Measurements from ENCODE around the gene SUPT3H. TPM values are rescaled to one million over a fixed set of nuclear protein-coding genes. Genes with fewer than 3 reads are reported as not detected.

Gene SUPT3H
- total RNA-seq, 1 donor from 2014 or later: 4.9 TPM

DNA sequence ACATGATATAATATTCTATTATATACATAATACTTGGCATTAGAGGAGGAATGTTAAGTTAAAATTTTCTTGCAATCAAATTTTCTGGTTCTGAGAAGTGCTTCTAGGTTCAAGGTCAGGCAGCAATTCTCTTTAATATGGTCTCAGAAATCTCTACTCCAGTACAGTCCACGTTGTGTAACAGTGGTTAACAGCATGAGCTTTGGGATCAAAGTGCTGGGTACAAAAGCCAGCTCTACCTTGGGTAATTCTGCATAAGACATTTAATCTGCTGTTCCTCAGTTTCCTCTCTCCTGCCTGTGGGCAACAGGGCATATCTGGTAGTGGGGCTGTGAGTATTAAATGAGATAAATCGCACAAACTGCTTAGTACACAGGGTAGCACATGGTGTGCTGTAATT is 552.5 kb downstream of the SUPT3H start:
- intact Hi-C loops (cut with DNase I): no loop called here
- Histone ChIP-seq H3K27ac (no peak overlapping the region), H3K36me3 (no peaks in the 10 kb centered on the region), H3K27me3 (no peaks in the 10 kb centered on the region), H3K4me3 (no peak overlapping the region), H3K4me1 (no peaks in the 10 kb centered on the region), H3K9me3 (no peaks in the 10 kb centered on the region)
- TF ChIP-seq, protein P1, sequence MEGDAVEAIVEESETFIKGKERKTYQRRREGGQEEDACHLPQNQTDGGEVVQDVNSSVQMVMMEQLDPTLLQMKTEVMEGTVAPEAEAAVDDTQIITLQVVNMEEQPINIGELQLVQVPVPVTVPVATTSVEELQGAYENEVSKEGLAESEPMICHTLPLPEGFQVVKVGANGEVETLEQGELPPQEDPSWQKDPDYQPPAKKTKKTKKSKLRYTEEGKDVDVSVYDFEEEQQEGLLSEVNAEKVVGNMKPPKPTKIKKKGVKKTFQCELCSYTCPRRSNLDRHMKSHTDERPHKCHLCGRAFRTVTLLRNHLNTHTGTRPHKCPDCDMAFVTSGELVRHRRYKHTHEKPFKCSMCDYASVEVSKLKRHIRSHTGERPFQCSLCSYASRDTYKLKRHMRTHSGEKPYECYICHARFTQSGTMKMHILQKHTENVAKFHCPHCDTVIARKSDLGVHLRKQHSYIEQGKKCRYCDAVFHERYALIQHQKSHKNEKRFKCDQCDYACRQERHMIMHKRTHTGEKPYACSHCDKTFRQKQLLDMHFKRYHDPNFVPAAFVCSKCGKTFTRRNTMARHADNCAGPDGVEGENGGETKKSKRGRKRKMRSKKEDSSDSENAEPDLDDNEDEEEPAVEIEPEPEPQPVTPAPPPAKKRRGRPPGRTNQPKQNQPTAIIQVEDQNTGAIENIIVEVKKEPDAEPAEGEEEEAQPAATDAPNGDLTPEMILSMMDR (IDR thresholded peaks at IDR 0.05): no peak
- no peak for DNase-seq
- ATAC-seq: no peak

DNA sequence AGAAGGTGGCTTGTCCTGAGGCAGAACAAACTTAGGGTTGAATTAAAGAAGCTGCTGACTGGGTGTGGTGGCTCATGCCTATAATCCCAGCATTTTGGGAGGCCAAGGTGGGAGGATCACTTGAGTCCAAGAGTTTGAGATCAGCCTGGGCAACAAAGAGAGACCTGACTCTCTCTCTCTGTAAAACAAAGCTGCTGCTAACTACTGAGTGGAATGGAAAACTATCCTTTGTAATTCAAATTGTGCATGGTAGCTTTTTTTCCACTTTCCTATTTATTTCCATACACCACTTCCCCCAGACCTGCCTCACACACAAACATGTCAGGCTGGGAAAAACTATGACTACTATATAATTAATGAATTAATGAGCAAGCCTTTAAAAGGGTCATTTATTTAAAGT is 553.2 kb downstream of the SUPT3H start:
- ATAC-seq (no peak), DNase-seq (no peak)
- Histone ChIP-seq H3K36me3 (no peaks in the 10 kb centered on the region), H3K9me3 (no peaks in the 10 kb centered on the region), H3K27me3 (no peaks in the 10 kb centered on the region), H3K4me1 (no peaks in the 10 kb centered on the region), H3K27ac (no peak overlapping the region), H3K4me3 (no peak overlapping the region)
- TF ChIP-seq, protein P1 (IDR thresholded peaks at IDR 0.05): no peak
- intact Hi-C loops (cut with DNase I): no loop called here

DNA sequence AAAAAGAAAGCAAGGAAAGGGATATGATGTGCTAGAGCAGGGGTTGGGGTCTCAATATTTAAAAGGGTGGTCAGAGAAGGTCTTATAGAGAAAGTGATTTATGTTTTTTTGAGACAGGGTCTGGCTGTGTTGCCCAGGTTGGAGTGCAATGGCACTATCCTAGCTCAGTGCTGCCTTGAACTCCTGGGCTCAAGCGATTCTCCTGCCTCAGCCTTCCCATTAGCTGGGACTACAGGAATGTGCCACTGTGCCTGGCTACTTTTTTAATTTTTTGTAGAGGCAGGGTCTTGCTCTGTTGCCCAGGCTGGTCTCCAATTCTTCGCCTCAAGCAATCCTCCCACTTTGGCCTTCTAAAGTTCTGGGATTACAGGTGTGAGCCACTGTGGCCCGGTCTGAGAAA is 557.0 kb downstream of the SUPT3H start:
- ATAC-seq (no peak), DNase-seq (no peak)
- intact Hi-C loops (cut with DNase I): no loop called here
- no peaks in the 10 kb centered on the region for H3K27me3 ChIP-seq
- H3K9me3 ChIP-seq: no peaks in the 10 kb centered on the region
- TF ChIP-seq, protein P1 (IDR thresholded peaks at IDR 0.05): no peak
- no peak overlapping the region for H3K4me3 ChIP-seq
- no peak overlapping the region for H3K27ac ChIP-seq
- H3K4me1 ChIP-seq: no peaks in the 10 kb centered on the region
- no peaks in the 10 kb centered on the region for H3K36me3 ChIP-seq

DNA sequence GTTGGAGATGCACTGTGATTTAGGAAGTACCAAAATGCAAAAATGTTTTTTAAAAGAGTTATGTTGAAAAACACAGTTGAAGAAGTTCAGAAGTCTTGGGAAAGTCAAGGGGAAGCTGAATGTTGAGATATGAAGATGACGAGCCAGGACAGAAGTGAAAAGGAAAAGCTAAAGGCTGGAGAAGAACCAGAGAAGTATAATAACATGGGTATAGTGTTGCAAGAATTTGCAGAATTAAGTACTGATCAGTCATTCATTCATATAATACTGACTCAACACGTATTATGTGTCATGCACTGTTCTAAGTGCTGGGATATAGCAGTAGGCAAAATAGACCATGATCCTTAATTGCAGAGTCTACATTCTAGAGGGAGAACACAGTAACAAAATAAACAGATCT is 557.4 kb downstream of the SUPT3H start:
- DNase-seq (no peak), ATAC-seq (peak; percentile 41)
- Histone ChIP-seq H3K27me3 (no peaks in the 10 kb centered on the region), H3K27ac (no peak overlapping the region), H3K4me1 (no peaks in the 10 kb centered on the region), H3K4me3 (no peak overlapping the region), H3K36me3 (no peaks in the 10 kb centered on the region), H3K9me3 (no peaks in the 10 kb centered on the region)
- intact Hi-C loops (cut with DNase I): no loop called here
- TF ChIP-seq, protein P1 (IDR thresholded peaks at IDR 0.05): no peak

DNA sequence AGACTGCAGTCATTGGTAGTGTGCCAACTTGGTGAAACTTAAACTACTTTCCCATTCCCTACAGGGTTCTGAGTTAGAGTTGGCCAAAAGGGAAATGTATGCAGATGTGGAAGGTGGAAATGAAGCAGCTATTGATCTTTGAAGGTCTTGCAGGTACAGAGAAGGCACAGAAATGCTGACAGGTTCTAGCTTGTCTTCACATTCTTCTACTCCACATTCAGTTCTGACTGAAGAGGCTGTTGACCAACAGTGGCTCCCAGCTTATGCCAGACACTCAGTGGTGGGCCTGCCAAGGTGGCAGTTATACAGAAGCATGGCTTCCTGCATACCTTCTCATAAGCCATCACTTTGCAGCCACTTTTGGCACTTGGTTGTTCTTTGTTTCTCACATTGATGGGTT is 566.3 kb downstream of the SUPT3H start:
- Histone ChIP-seq H3K27ac (no peak overlapping the region), H3K36me3 (no peaks in the 10 kb centered on the region), H3K27me3 (no peaks in the 10 kb centered on the region), H3K9me3 (no peaks in the 10 kb centered on the region), H3K4me3 (no peak overlapping the region), H3K4me1 (no peaks in the 10 kb centered on the region)
- TF ChIP-seq, protein P1 (IDR thresholded peaks at IDR 0.05): no peak
- intact Hi-C loops (cut with DNase I): no loop called here
- ATAC-seq: no peak
- no peak for DNase-seq

DNA sequence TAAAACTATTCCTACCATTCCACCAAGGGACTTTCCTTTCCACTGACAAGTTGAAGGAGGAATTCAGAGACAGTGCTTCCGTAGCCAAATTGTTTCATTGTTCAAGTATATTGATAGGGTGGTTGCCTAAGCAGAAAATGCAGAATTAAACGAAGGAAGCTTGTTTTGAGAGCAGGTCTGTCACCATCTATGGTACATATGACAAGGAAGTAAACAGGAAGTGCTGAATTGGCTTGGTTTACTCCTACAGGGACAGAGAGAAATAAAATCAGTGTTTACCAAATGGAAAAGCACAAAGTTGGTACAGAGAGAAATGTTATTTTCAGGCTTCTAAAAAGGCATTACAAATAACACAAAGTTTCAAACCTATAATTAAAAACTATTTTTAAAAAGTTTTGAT is 568.5 kb downstream of the SUPT3H start:
- Histone ChIP-seq H3K27me3 (no peaks in the 10 kb centered on the region), H3K4me3 (no peak overlapping the region), H3K36me3 (no peaks in the 10 kb centered on the region), H3K9me3 (no peaks in the 10 kb centered on the region), H3K27ac (no peak overlapping the region), H3K4me1 (no peaks in the 10 kb centered on the region)
- intact Hi-C loops (cut with DNase I): no loop called here
- TF ChIP-seq, protein P1 (IDR thresholded peaks at IDR 0.05): no peak
- DNase-seq: no peak
- peak; percentile 31 for ATAC-seq
